HL-60 (cell line): ENCODE results near the gene IFT43.

Source experiments
- DNase-seq, 2 experiments: peaks; one replicate each; pipeline ENCODE4 v3.0.0-alpha.2; 2010 to 2020; ENCODE audit warnings: low read depth in 1 of 2, low spot score in 1 of 2
- H3K27ac ChIP-seq: fragments of 250-450 bp; sonication (Bioruptor Pico); replicated peaks from 2 replicates; pipeline ENCODE4 v1.5.1; 2020; ENCODE audit warnings: mild to moderate bottlenecking, moderate library complexity
- H3K27me3 ChIP-seq: fragments of 250-450 bp; sonication (Bioruptor Pico); 2 replicates; pipeline ENCODE4 v1.5.1; 2021; ENCODE audit warnings: mild to moderate bottlenecking, moderate library complexity; ENCODE audit not compliant: insufficient read depth, poor library complexity, severe bottlenecking
- H3K4me3 ChIP-seq: replicated peaks from 2 replicates; pipeline ENCODE4 v1.5.1; 2011; ENCODE audit warnings: mild to moderate bottlenecking, control low read depth, low read length; ENCODE audit not compliant: insufficient read depth
- CTCF ChIP-seq: IDR thresholded peaks from one replicate; pipeline ENCODE4 v1.5.1; 2011; ENCODE audit warnings: low read length, control low read depth, inconsistent platforms; ENCODE audit not compliant: insufficient read depth
- GABPA ChIP-seq: IDR thresholded peaks from 2 replicates; pipeline ENCODE4 v1.6.1; 2012; ENCODE audit warnings: low read depth
- POLR2AphosphoS5 ChIP-seq: IDR thresholded peaks from 2 replicates; pipeline ENCODE4 v1.6.1; 2012; ENCODE audit warnings: low read depth
- REST ChIP-seq: IDR thresholded peaks from 2 replicates; pipeline ENCODE4 v1.6.1; 2012; ENCODE audit warnings: low read depth; ENCODE audit not compliant: insufficient replicate concordance
- SPI1 ChIP-seq: IDR thresholded peaks from 2 replicates; pipeline ENCODE4 v1.6.1; 2012; ENCODE audit warnings: low read depth, mild to moderate bottlenecking, borderline replicate concordance

IFT43 gene

GRCh38 chr14:75993567-75994041 is 8.0 kb downstream of the IFT43 start:
- no peak overlapping the region for H3K4me3 ChIP-seq
- no peak for DNase-seq
- TF ChIP-seq CTCF (no peak), SPI1 (no peak), GABPA (no peak), REST (no peak), POLR2AphosphoS5 (no peak)
- no peaks in the 10 kb centered on the region for H3K27me3 ChIP-seq
- H3K27ac ChIP-seq = no peak overlapping the region

- Histone ChIP-seq H3K27ac (no peak overlapping the region), H3K4me3 (no peak overlapping the region), H3K27me3 (no peaks in the 10 kb centered on the region)
- no peak for DNase-seq
- TF ChIP-seq GABPA = no peak
Measured at GRCh38 chr14:75995372-75996041, 9.9 kb downstream of the IFT43 start.

- TF ChIP-seq SPI1 (no peak), REST (no peak), GABPA (no peak), POLR2AphosphoS5 (no peak), CTCF (no peak)
- DNase-seq = no peak
- Histone ChIP-seq H3K27ac (no peak overlapping the region), H3K27me3 (no peaks in the 10 kb centered on the region), H3K4me3 (no peak overlapping the region)
Measured at GRCh38 chr14:75996488-75996887, 10.9 kb downstream of the IFT43 start.

- no peak for TF ChIP-seq SPI1
- Histone ChIP-seq H3K27me3 (no peaks in the 10 kb centered on the region), H3K4me3 (no peak overlapping the region), H3K27ac (no peak overlapping the region)
- no peak for DNase-seq
Measured at GRCh38 chr14:75999511-76000190, 14.1 kb downstream of the IFT43 start.
